ENCODE measurements around the gene BCKDHA. TPM values are rescaled to one million over a fixed set of nuclear protein-coding genes. Genes with fewer than 3 reads are reported as not detected.

Gene BCKDHA
- total and polyA plus RNA-seq, 9 of the 15 experiments (the other 6 are each of a cell fraction or from before 2014, with no cell fraction given) = 4.5 to 52.5 (median 14.1) TPM

DNA sequence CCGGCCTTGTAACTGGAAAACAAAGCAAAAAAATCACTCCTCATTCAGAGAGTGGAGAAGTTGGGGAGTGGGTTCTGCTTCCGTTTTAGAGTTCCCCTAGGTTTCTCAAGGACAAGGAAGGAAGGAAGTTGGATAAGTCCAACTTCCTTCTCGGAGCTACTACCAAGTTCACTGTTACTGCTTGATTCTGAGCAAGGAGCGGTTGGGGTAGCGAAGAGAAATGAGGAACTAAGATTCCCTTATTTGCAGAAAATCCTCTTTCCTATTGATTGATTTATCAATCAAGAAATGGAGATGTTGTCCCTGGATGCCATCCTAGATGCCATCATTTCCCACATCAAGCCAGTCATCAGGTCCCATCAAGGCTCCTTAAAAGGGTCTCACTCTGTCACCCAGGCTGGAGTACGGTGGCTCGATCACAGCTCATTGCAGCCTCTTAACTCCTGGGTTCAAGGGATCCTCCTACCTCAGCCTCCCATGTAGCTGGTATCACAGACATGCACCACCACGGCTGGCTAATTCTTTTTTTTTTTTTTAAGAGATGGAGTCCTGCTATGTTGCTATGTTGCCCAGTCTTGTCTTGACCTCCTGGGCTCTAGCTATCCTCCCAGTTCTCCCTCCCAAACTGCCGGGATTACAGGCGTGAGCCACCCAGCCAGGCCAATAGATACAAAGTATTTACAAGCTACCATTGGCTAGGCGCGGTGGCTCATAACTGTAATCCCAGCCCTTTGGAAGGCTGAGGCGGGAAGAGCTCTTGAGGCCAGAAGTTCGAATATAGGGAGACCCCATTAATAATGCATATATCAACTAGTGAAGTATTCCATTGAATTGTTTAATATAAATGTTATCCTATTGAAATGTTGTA, 32.9 kb upstream of the BCKDHA start (continued):
- TF ChIP-seq MYNN (IDR thresholded peaks at IDR 0.05) = no peak
- no peak for TF ChIP-seq MYNN (CRISPR knock-in tag; IDR thresholded peaks at IDR 0.05)
- TF ChIP-seq PBX2 (CRISPR knock-in tag; IDR thresholded peaks at IDR 0.05; ENCODE audit: low read depth) = no peak
- TF ChIP-seq PBX2 (tag; conservative IDR thresholded peaks at IDR 0.05; ENCODE audit: low read depth) = no peak
- TF ChIP-seq, protein P1, sequence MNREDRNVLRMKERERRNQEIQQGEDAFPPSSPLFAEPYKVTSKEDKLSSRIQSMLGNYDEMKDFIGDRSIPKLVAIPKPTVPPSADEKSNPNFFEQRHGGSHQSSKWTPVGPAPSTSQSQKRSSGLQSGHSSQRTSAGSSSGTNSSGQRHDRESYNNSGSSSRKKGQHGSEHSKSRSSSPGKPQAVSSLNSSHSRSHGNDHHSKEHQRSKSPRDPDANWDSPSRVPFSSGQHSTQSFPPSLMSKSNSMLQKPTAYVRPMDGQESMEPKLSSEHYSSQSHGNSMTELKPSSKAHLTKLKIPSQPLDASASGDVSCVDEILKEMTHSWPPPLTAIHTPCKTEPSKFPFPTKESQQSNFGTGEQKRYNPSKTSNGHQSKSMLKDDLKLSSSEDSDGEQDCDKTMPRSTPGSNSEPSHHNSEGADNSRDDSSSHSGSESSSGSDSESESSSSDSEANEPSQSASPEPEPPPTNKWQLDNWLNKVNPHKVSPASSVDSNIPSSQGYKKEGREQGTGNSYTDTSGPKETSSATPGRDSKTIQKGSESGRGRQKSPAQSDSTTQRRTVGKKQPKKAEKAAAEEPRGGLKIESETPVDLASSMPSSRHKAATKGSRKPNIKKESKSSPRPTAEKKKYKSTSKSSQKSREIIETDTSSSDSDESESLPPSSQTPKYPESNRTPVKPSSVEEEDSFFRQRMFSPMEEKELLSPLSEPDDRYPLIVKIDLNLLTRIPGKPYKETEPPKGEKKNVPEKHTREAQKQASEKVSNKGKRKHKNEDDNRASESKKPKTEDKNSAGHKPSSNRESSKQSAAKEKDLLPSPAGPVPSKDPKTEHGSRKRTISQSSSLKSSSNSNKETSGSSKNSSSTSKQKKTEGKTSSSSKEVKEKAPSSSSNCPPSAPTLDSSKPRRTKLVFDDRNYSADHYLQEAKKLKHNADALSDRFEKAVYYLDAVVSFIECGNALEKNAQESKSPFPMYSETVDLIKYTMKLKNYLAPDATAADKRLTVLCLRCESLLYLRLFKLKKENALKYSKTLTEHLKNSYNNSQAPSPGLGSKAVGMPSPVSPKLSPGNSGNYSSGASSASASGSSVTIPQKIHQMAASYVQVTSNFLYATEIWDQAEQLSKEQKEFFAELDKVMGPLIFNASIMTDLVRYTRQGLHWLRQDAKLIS (CRISPR knock-in tag; IDR thresholded peaks at IDR 0.05) = no peak
- TF ChIP-seq NR2C1 (IDR thresholded peaks at IDR 0.05) = no peak
- TF ChIP-seq NR2C1 (tag; IDR thresholded peaks at IDR 0.05) = no peak
- TF ChIP-seq, protein P2, sequence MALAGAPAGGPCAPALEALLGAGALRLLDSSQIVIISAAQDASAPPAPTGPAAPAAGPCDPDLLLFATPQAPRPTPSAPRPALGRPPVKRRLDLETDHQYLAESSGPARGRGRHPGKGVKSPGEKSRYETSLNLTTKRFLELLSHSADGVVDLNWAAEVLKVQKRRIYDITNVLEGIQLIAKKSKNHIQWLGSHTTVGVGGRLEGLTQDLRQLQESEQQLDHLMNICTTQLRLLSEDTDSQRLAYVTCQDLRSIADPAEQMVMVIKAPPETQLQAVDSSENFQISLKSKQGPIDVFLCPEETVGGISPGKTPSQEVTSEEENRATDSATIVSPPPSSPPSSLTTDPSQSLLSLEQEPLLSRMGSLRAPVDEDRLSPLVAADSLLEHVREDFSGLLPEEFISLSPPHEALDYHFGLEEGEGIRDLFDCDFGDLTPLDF (CRISPR knock-in tag; IDR thresholded peaks at IDR 0.05) = no peak
- no peak for TF ChIP-seq SREBF1 (IDR thresholded peaks at IDR 0.05; ENCODE audit: borderline replicate concordance, low read depth, low read length)
- no peak for TF ChIP-seq HOMEZ (CRISPR knock-in tag; IDR thresholded peaks at IDR 0.05)
- no peak for TF ChIP-seq ZFP36 (IDR thresholded peaks at IDR 0.05; ENCODE audit: low read depth, low read length, partially characterized antibody)
- 0 out of 2 replicates have a peak, but pooled peaks have one; percentile 23 for TF ChIP-seq TAF7 (tag; IDR thresholded peaks at IDR 0.05)
- TF ChIP-seq SAP30 (IDR thresholded peaks at IDR 0.05; ENCODE audit: borderline replicate concordance, insufficient read depth, low read depth, low read length, poor library complexity, severe bottlenecking) = no peak
- no peak for TF ChIP-seq SMARCC2 (IDR thresholded peaks at IDR 0.05; ENCODE audit: low read depth)
- TF ChIP-seq PCBP1 (IDR thresholded peaks at IDR 0.05; ENCODE audit: low read depth, low read length, poor library complexity, severe bottlenecking) = no peak
- TF ChIP-seq SNAPC5 (CRISPR knock-in tag; IDR thresholded peaks at IDR 0.05) = no peak

All from K562 (cell line).